Prostate gland (tissue), 2 donors: ENCODE results near the gene PODXL2.

Experiments
- CTCF ChIP-seq, 4 experiments: fragments of 200-600 bp in 2 of 4; fragments of 450-650 bp in 2 of 4; sonication (generic) in 2 of 4; IDR thresholded peaks; 1 replicate in 3 of 4; 2 replicates in 1 of 4; pipeline ENCODE4 v1.5.1; 2016 to 2019; ENCODE audit warnings: antibody characterized with exemption in 4 of 4, mild to moderate bottlenecking in 2 of 4, moderate library complexity in 2 of 4
- POLR2AphosphoS5 ChIP-seq: sonication (generic); formaldehyde crosslinking; IDR thresholded peaks from one replicate; pipeline ENCODE4 v1.6.1; 2017; ENCODE audit warnings: antibody characterized with exemption

- no peak for TF ChIP-seq CTCF (IDR thresholded peaks at IDR 0.05)
- no peak for TF ChIP-seq POLR2AphosphoS5
These were observed 12.0 kb upstream of the PODXL2 start for GRCh38 chr3:127616836-127617605.
